Keratinocyte (primary cell): Measurements from ENCODE around the gene NPTX1.

ENCODE experiments used
- EZH2 ChIP-seq: IDR thresholded peaks from one replicate; pipeline ENCODE4 v1.6.1; 2012; ENCODE audit warnings: inconsistent platforms, mild to moderate bottlenecking, low read length, moderate library complexity
- TF ChIP-seq, protein P1 (sequence below), 3 experiments: IDR thresholded peaks in 1 of 3; conservative IDR thresholded peaks in 1 of 3; optimal IDR thresholded peaks in 1 of 3; 2 replicates in 2 of 3; 3 replicates in 1 of 3; pipeline versions ENCODE3 to v1.5.1; 2011; ENCODE audit warnings: low read length in 3 of 3, mild to moderate bottlenecking in 3 of 3, moderate library complexity in 2 of 3, control low read depth in 1 of 3, inconsistent platforms in 1 of 3; ENCODE audit not compliant: insufficient read depth in 2 of 3; ENCODE audit errors: extremely low read depth in 1 of 3

DNA sequence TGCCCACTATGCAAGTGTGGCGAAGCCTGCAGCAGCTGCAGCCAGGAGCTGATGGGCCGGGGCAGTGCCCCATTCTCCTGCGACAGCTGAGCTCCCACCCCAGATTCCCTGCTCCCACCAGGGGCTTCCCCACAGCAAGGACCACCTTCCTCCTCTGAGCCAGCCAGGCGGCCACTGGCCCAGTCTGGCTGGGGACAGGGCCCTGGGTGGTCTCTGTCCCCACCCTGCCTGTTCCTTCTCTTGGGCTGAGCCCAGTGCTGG, 5.6 kb upstream of the NPTX1 start:
- TF ChIP-seq, protein P1, sequence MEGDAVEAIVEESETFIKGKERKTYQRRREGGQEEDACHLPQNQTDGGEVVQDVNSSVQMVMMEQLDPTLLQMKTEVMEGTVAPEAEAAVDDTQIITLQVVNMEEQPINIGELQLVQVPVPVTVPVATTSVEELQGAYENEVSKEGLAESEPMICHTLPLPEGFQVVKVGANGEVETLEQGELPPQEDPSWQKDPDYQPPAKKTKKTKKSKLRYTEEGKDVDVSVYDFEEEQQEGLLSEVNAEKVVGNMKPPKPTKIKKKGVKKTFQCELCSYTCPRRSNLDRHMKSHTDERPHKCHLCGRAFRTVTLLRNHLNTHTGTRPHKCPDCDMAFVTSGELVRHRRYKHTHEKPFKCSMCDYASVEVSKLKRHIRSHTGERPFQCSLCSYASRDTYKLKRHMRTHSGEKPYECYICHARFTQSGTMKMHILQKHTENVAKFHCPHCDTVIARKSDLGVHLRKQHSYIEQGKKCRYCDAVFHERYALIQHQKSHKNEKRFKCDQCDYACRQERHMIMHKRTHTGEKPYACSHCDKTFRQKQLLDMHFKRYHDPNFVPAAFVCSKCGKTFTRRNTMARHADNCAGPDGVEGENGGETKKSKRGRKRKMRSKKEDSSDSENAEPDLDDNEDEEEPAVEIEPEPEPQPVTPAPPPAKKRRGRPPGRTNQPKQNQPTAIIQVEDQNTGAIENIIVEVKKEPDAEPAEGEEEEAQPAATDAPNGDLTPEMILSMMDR (optimal IDR thresholded peaks at IDR 0.05 in 1 of 3, IDR thresholded peaks at IDR 0.05 in 1 of 3, conservative IDR thresholded peaks at IDR 0.05 in 1 of 3; ENCODE audit: extremely low read depth in 1 of 3, insufficient read depth in 2 of 3, low read length in 3 of 3) = no peak
- TF ChIP-seq EZH2 = no peak
